Dedifferentiated amniotic fluid mesenchymal stem cell (primary cell): Measurements from ENCODE around the gene KRT34.
A peak's percentile ranks its signal among the peaks of the same experiment; 100 is the strongest.
"Not testable (repeated sequence)": the region's sequence is repeated elsewhere in the genome, so short reads cannot be mapped to it uniquely, and the experiment has no call there.

Experiments
- DNase-seq: peaks from one replicate; pipeline ENCODE4 v3.0.0-alpha.2; 2016; ENCODE audit errors: extremely low spot score

Gene KRT34

DNA sequence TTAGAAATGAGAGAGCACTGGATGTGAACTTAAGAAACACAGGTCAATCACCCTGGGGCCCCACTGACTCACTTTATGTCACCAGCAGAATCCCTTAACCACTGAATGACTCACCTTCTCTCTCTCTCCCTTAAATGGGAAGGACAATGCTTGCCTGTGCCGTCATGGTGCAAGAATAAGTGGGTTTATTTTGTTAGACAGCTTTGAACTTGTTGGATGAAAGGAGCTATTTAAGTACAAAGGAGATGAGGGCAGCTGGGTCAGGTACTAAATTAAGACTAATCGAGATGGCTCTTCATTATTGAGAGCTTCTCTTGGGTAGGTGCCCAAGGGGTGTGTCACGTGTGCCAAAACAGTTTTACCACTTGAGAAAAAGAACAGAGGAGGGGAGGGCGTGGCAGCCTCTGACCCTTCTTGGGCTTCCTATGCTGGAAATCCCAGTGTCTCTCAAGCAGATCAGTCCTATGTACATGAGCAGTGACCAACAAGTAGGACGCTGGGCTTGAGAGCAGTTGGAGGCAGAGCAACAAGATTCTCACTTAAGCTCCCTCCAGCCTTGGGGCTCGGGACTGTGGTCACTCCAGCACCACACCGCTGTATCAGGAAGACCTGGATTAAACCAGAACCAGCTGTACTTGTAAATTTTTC is 22.0 kb upstream of the KRT34 start:
- peak; percentile 78 for DNase-seq

DNA sequence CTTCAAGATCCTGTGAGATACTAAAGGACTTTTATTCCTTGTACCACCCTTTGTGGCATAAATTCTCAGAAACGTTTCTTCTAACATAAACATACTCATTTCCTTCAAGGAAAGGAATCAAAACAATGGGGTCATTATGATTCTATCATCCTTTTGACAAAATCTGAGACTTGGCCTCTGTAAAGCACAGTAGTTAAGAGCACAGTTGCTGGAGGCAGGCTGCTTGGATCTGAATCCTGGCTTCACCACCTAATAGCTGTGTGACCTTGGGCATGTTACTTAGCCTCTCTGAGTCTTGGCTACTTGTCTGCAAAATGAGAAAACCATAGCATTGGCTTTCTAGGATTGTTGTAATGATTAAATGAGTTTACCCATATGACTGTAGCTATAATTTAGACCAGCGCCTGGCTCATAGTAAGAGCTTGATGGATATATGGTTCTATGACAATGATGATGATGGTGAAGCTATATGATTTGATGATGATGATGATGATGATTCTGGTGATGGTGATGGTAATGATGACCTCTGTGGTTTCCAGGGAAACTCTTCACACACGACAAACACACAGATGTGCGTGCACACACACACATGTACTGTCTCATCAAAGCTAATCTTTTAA is 21.4 kb upstream of the KRT34 start:
- DNase-seq = no peak

DNA sequence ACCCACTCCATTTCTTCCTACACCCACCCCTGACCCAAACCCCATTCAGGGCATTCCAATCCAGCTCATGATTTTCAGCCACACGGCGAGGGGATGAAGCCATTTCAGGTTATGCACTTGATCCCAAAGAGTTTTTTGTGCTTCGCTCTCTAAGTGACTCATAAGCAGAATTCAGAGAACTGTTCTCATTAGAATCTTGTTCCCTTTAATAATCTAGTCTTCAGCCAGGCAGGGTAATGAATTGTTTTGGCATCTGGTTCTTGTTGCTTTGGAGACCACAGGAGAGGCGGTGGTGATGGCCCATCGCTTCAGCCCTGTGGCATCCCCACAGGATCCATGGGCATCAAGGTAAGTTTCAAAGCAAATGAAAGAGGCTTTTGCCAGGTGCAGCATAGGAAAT is 20.1 kb upstream of the KRT34 start:
- no peak for DNase-seq

DNA sequence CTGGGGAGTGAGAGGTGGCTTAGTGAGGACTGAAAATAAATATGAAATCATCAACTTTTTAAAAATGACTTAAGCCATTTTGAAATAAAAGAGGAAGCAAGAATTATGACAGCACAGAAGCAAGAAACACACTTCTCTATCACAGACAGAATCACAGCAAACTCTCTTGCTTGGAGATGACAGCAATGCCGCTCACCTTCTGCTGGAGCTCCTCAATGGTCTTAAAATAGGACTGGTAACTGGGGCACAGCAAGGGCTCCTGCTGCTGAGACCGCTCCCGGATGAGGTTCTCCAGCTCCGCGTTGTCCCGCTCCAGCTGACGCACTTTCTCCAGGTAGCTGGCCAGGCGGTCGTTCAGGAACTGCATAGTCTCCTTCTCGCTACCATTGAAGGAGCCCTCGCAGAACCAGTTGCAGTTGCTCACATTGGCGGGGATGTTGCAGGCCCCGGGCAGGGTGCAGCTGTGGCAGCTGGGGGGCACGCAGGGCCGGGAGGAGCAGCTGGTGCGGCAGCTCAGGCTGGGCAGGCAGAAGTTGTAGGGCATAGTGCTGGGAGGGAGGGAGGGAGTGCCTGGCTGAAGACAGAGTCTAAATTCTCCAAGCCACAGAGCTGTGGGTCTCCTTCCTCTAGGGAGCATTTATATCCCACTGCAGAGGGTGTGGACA is 15.0 kb upstream of the KRT34 start, which contains the start of gene KRT31:
KRT31 (minus strand) TSS at position 613 of the 665 bp plus-strand sequence; CDS start at position 544, 69 bp downstream.
- no peak for DNase-seq

DNA sequence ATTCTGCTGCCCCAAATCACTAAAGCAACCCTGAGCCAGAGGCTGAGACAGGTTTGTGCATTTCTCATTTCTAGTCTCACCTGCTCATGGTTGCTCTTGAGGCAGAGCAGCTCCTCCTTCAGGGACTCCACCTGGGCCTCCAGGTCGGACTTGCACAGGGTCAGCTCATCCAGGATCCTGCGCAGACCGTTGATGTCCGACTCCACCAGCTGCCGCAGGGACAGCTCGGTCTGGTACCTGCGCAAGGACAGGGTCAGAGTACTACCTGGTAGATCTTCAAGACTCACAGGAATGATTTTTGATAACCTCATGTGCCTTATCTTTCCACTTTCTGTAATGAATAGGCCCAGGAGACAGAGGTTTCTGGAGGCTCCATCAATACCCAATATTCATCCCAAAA is 14.2 kb upstream of the KRT34 start:
- DNase-seq = no peak

DNA sequence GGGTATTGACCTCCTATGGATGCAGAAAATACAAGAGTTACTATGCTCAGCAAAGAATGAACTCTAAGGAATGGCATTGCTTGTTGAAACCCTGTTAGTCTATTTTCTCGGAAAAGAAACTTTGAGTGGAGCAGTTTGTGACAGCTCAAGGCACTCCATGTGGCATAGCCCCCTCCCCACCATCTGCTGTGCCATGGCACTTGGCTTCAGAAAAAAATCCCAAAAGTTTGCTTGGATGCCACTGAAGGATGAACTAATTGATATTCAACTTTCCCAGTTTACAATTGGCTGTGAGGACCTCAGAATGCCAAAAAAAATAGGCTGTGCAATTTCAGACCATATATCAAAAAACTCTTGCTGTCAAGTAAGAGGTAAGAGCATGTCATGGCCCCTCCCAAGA is 13.5 kb upstream of the KRT34 start:
- no peak for DNase-seq

DNA sequence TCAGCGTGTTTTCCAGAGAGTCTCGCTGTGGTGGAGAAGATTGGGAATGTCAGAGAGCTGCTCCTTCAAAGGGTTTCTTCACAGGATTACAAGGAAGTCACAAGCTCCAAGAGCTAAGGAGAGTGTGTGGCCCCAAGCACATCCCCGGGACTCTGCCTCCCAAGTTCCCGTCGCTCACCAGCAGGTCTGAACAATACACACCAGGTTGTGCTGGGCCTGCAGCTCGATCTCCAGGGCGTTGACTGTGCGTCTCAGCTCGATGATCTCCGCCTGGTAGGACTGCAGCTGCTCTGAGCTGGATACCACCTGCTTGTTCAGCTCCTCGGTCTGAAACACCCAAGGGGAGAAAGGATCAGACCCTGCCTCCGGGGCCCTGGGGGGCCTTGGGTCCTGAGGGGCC is 12.9 kb upstream of the KRT34 start:
- DNase-seq = not testable (repeated sequence)

DNA sequence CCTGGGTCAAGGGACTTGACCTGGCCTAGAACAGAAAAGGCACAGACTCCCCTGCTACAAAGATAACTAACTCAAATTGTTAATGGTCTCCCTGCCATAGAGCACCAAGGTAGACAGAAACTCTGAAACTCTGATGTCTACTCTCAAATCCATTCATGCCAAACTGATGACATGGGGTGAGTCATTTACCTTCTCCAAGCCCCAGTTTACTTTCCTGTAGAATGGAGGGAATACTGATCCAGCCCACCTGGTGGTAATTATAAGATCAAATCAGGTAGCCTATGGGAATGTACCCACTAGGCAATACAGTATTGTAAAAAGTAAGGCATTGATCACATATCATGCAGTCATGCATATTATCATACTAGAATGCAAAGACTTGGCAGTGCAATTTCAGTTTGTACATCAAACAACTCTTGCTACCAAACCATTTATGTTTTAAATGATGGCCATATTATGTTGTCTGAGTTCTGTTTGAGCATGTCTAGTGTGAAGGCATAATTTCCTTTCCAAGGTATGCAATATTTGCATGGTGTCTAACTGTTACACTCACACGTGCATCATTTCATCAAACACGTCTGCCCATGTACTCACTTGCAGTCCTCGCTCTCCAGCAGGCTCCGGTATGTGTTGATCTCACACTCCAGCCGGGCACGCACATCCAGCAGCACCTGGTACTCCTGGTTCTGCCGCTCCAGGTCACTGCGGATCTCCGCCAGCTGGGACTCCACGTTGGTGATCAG is 12.3 kb upstream of the KRT34 start:
- DNase-seq = no peak

DNA sequence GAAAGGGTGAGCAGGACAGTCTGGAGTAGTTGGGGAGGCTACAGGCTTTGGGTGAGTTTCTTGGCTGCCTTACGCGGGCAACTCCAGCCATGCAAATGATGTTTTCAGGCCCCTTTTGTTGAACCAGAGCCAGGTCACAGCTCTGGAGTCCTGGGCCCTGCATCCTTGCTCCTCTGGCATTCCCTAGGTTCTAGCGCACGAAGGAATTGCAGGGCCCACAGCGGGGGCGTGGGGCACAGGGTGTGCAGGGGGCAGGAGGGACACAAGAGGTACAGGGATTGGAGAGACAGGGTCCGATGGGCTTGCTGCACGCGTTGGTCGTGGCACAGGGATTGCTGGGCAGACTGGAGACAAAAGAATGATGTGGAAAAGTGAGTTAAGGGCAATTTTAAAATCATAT is 11.7 kb upstream of the KRT34 start:
- no peak for DNase-seq

DNA sequence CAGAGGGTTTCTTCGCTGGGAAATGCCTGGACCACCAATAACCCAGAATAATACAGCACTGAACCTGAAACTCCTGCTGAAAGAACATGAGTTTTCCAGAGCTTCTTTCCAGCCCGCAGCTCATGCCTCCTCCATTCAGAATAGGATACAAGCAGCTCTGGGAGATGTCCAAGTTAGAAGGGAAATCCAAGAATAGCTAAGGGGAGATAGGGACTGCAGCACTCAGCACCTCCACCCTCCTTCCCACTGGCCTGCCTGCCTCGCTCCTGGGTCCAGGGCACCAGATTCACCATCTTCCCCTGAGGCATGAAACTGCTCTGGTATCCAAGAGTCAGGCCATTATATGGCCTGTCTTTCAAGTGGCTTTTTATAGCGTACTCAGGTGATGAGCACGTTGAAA is 11.2 kb upstream of the KRT34 start:
- DNase-seq = no peak

DNA sequence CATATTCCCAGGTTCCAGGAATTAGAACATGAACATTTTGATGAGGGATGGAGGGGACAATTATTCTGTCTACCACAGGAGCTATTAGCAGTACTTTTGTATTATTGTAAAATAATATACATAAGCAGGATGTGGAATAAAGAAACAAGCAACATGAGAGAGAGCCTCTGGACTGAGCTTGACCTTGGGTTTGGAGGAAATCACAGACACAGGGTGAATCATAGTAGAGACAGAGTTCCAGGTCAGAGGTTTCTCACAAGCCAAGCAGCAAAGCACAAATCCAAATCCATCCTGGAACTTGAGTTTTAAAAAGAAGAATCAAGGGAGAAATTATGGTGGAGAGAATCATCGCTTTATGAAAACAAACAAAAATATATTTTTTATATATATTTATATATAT is 10.2 kb upstream of the KRT34 start:
- no peak for DNase-seq

DNA sequence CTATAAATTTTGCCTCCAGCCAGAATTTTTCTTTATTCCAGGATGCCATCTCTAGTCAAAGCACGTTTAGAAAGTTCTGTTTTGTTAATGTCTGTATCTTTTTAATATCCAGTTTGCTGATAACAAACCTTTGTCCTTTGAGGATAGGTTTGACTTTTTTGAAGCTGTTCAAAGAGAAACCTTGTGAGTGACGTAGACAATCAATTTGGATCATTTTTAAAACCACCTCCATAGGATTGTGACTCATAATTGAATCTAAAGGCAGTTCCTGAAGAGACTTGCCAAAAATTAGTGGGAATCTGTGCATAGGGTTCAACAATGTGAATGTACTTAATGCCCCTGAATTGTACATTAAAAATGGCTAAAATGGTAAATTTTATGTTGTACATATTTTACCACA is 9.4 kb upstream of the KRT34 start:
- no peak for DNase-seq

DNA sequence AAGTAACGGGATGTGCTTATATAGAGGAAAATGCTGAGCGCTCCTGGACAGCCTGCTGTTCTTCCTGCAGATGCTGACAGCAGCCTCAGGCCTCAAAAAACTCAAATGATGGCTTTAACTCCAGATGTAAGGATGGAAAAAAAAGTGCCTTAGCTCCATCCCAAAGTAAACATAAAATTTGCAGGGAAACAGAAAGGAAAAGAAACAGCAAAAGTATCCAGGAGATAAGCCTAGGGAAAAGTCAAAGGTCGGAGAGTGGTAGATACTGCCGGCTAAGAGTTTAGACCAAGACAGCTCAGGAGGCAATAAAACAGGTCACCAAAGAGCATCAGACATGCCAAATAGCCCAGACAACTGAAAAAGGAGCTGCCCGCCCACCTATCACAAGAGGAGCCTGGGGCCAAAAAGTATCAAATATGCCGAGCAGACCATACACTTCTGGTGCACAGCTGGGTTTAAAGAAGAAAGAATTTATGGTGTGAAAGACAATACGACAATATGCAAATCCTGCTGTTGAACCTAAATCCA is 8.4 kb upstream of the KRT34 start:
- DNase-seq = no peak

DNA sequence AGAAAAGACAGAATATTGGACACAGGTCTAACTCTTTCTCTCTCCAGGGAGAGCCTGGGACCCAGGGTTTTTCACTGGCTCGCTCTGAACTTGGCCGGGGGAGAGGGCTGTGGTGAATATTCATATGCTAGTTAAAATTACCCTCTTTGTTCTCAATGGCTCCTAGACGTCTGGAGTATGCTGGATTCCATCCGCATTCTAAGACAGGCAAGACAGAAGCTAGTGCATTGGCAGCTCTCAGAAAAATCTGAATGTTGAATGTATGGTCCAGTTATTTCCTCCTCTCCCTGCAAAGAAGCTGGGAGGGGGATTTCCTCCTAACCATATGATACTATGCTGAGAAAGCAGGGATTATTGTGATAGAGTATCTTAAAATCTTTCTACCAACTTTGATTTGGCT is 5.6 kb upstream of the KRT34 start:
- no peak for DNase-seq

DNA sequence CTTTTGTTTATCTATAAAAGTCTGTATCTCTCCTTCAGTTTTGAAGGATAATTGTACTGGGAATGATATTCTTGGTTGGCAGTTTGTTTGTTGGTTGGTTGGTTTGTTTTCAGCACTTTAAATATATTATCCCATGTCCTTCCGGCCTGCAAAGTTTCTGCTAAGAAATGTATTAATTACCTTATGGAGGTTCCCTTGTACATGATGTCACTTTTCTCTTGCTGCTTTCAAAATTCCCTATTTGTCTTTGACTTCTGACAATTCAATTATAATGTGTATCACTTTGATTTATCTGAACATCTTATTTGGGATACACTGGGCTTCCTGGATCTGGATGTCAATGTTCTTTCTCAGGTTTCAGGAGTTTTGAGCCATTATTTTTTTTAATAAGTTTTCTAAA is 4.1 kb upstream of the KRT34 start:
- DNase-seq = no peak

DNA sequence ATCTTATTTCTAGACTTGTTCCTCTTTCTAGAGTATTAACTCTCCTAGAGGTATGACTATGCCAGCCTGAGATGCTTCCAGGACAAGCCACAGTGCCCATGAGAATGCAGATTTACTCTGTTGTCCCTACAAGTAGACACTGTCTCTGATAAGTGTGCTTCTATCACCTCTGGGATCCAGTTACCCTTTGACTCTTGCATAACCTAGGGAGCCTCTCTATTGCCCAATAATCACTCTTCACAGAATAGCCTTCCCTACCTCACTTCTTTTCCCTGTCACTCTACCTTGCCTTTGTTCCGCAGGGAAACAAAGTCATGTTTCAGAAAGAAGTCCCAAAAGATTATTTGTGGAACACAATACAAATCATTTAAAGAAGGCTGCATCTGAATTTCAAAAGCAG is 1.6 kb upstream of the KRT34 start:
- no peak for DNase-seq

DNA sequence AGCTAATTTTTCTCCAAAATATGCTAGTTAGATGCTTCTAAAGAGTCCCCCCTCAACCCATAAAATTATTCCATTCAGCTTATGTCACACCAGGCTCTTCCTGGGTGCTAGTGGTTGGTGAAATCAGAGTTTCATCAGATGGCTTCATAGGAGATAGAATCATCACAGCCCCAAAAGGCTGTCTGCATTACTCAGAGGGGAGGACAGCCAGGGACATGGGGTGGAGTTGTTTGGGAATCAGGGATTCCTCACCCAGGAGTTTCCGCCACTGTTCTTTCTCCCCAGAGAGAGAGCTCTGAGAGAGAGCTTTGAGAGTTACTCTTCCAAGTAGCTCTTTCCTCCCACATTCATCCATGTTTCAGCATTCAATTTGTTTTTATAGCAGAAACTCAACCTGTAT is 288 bp upstream of the KRT34 start:
- peak; percentile 66 for DNase-seq

DNA sequence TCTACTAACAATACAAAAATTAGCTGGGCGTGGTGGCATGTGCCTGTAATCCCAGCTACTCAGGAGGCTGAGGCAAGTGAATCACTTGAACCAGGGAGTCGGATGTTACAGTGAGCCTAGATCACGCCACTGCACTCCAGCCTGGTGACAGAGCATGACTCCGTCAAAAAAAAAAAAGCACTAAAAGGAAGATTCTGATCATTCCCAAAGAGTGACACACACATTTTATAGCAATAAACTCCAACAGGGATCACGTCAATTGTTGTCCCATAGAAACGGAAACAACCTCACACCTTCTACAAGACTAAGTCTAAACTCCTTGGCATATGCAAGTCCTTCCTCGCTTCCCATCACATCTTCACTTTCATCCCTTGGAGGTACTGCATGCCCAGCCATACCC is 2.0 kb downstream of the KRT34 start:
- DNase-seq = peak; percentile 73

DNA sequence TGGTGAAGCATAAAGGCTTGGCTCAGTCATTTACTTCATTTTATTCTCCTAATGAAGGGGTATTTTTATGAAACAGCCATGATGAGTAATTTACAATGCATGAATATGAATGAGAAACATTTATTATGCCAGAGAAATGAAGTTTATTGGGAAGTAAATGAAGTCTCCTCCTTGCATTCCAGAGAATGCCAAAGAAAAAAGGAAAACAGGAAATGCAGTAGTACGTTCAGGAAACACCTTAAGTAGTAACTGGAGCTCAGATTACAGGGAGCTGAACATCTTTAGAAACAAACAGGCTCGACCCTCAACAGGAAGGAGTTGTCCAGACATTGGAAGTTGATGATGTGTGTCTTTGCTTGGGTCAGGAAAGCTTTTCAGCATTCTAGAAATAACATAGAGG is 4.6 kb downstream of the KRT34 start:
- peak; percentile 31 for DNase-seq

DNA sequence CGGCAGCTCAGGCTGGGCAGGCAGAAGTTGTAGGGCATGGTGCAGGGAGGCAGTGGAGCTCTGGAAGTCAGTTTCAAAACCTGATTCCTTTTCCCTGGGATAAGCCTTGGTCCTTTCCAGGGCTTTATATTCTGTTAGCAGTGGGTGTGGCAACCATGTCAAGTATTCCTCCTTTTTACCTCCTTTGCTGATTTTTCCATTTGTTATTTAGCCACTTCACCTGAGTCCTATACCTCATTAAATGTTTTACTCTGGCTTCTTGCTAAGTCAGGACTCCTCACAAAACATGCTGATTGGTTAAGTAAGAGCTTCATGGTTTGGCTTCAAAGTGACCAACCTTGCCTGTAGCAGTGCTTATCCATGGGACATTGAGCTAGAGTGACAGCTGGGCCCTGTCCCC is 12.4 kb downstream of the KRT34 start, which contains the start of gene KRT33B:
KRT33B (minus strand) TSS at position 101 of the 400 bp plus-strand sequence; CDS start at position 38, 63 bp downstream.
- DNase-seq = no peak

DNA sequence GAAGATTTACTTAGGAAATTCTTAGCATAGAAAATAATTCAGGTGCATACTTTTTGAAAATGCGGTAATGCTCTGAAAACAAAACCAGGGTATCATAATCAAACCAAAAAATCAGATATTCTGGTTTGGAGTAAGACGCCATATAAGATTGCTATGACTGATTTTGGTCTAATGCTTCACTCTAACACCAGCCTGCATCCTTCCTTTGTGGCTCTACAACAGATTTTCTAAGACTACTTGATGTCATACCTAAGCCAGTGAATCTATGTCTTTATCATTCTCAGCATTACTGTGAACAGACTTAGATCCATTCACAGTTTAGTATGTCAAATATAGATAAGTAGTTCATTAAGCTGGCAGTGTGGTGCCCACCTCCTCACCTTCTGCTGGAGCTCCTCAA is 13.1 kb downstream of the KRT34 start:
- DNase-seq = no peak

DNA sequence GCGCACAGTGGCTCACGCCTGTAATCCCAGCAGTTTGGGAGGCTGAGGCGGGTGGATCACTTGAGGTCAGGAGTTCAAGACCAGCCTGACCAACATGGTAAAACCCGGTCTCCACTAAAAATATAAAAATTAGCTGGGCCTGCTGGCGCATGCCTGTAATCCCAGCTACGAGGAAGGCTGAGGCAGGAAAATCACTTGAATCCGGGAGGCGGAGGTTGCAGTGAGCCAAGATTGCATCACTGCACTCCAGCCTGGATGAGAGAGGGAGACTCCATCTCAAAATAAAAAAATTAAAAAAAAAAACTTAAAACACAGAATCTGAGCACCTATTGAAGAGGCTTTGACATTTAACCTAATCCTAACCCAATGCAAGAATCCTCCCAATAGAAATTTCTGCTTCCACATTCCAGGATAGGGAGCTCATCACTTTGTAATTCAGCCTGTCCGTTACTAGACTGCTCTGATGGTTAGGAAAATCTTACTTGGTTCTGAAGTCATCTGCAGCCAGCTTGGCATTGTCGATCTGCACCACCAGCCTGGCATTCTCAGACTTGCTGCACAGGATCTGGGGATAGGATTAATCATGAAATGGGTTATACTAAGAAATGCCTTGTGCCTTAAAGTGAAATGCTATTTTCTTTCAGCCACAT is 14.6 kb downstream of the KRT34 start:
- DNase-seq = peak; percentile 84
